Osteoblast (primary cell): ENCODE measurements around the gene SLC12A5. TPM values are rescaled to one million over a fixed set of nuclear protein-coding genes. Genes with fewer than 3 reads are reported as not detected.

Source experiments
- DNase-seq: peaks from one replicate; pipeline ENCODE4 v3.0.0; 2011; ENCODE audit warnings: low spot score, mixed read lengths; ENCODE audit not compliant: insufficient read length; ENCODE audit errors: missing footprints
- H2AFZ ChIP-seq: 2 replicates; pipeline ENCODE4 v1.6.0; 2011; ENCODE audit warnings: mild to moderate bottlenecking, low read length
- H3K27ac ChIP-seq: 2 replicates; pipeline ENCODE4 v1.5.1; 2011; ENCODE audit warnings: mild to moderate bottlenecking, low read depth, low read length, moderate library complexity
- H3K27me3 ChIP-seq: 2 replicates; pipeline ENCODE4 v1.6.0; 2012; ENCODE audit warnings: mild to moderate bottlenecking, control low read depth, inconsistent platforms, low read length, moderate library complexity; ENCODE audit not compliant: insufficient read depth
- H3K36me3 ChIP-seq: 2 replicates; pipeline ENCODE4 v1.5.1; 2011; ENCODE audit warnings: mild to moderate bottlenecking, low read length, control low read depth, moderate library complexity; ENCODE audit not compliant: insufficient read depth
- H3K4me1 ChIP-seq: 2 replicates; pipeline ENCODE4 v1.5.1; 2011; ENCODE audit warnings: mild to moderate bottlenecking, low read length, control low read depth, moderate library complexity; ENCODE audit not compliant: insufficient read depth
- H3K4me2 ChIP-seq: 2 replicates; pipeline ENCODE4 v1.6.0; 2011; ENCODE audit warnings: mild to moderate bottlenecking, low read length; ENCODE audit not compliant: insufficient read depth
- H3K4me3 ChIP-seq: fragments of 200-600 bp; sonication (generic); 3 replicates; pipeline ENCODE4 v1.5.1; 2012; ENCODE audit warnings: mild to moderate bottlenecking, low read length, inconsistent platforms; ENCODE audit not compliant: insufficient read depth
- H3K79me2 ChIP-seq: 2 replicates; pipeline ENCODE4 v1.6.0; 2012; ENCODE audit warnings: mild to moderate bottlenecking, low read length, control low read depth, inconsistent platforms; ENCODE audit not compliant: insufficient read depth
- H3K9me3 ChIP-seq: 2 replicates; pipeline ENCODE4 v1.5.1; 2011; ENCODE audit warnings: low read depth, low read length, control low read depth
- H4K20me1 ChIP-seq: 2 replicates; pipeline ENCODE4 v1.6.0; 2012; ENCODE audit warnings: mild to moderate bottlenecking, low read length, control low read depth; ENCODE audit not compliant: insufficient read depth
- total RNA-seq: library from RNA; depleted of rRNA; stranded (reverse); fragments of >200 nt; gene quantifications from 2 replicates; pipeline ENCODE4 v1.2.3, GENCODE V29; 2012
- TF ChIP-seq, protein P1 (sequence below): IDR thresholded peaks from 2 replicates; pipeline ENCODE4 v1.5.1; 2011; ENCODE audit warnings: mild to moderate bottlenecking, low read depth, low read length, moderate library complexity; ENCODE audit errors: extremely low read depth

SLC12A5 gene
- total RNA-seq, 1 donor = under 0.01 TPM

DNA sequence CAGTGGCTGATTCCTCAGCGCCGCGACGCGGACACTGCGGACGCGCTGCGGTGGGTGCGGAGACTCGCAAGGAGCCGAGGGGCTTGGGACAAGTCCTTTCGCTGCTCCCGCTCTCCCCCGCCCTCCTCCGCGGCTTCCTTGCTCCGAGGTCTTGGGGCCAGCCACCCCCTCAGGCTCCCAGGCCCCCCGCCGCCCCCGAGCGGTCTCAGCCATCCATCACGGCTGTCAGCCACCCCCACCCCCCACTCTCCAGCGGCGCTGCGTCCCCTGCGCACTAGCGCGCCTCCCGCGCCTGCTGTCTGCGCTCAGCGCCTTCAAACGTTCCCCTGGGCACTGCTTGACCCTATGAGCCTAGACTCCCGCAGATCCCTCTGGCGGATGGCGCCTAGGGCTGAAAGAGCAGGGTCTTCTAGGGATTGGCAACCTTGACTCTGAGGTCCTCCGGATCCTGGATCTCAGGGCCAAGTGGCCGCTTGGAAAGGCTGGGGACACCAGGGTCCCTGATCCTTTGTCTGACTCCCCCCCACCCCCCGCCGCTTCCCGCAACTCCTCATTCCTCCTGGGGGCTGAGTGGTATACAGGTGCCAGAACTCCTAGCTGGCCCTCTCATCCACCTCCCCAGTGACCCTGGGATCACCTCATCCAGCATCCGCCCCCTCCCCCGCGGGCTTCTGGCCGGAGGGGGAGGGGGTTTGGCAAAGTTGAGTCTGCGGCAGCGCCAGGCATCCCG is 1.4 kb downstream of the SLC12A5 start:
- peaks cover 4% of the 10 kb centered on the region for H4K20me1 ChIP-seq
- H3K4me3 ChIP-seq = no peak overlapping the region
- no peak overlapping the region for H3K4me2 ChIP-seq
- H3K36me3 ChIP-seq = no peaks in the 10 kb centered on the region
- no peaks in the 10 kb centered on the region for H3K9me3 ChIP-seq
- no peak overlapping the region for H2AFZ ChIP-seq
- DNase-seq = peak; percentile 66
- H3K79me2 ChIP-seq = no peaks in the 10 kb centered on the region
- H3K27me3 ChIP-seq = peaks cover 43% of the 10 kb centered on the region
- TF ChIP-seq, protein P1, sequence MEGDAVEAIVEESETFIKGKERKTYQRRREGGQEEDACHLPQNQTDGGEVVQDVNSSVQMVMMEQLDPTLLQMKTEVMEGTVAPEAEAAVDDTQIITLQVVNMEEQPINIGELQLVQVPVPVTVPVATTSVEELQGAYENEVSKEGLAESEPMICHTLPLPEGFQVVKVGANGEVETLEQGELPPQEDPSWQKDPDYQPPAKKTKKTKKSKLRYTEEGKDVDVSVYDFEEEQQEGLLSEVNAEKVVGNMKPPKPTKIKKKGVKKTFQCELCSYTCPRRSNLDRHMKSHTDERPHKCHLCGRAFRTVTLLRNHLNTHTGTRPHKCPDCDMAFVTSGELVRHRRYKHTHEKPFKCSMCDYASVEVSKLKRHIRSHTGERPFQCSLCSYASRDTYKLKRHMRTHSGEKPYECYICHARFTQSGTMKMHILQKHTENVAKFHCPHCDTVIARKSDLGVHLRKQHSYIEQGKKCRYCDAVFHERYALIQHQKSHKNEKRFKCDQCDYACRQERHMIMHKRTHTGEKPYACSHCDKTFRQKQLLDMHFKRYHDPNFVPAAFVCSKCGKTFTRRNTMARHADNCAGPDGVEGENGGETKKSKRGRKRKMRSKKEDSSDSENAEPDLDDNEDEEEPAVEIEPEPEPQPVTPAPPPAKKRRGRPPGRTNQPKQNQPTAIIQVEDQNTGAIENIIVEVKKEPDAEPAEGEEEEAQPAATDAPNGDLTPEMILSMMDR = no peak
- H3K4me1 ChIP-seq = no peaks in the 10 kb centered on the region
- H3K27ac ChIP-seq = no peak overlapping the region

DNA sequence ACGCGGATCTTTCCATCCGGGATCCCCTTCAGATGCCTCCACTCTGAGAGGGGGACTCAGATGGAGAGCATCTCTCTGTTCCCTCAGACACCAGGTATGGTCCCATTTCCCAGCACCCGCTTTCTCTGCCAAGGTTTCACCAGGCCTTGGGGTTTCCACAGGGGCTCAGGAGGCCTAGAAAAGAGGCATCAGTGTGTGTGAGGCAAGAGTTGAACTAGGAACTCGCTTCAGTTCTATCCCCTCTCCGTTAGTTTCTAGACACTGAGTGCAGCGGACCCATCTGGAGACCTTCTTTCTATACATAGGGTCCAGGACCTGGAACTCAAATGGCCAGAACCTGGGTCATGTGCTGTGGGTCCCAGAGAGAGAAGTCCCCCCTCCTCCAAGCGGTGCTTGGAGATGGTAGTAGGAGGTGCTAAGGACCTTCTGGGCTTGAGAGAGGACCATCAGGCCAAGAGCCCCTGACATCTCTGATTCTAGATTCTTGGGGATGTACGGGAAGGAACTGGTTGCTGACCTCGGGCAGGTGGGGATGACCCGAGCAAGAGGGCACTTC is 2.1 kb downstream of the SLC12A5 start:
- Histone ChIP-seq H3K4me1 (no peaks in the 10 kb centered on the region), H3K9me3 (no peaks in the 10 kb centered on the region), H3K79me2 (no peaks in the 10 kb centered on the region), H4K20me1 (peaks cover 4% of the 10 kb centered on the region), H3K4me3 (no peak overlapping the region), H2AFZ (no peak overlapping the region), H3K36me3 (no peaks in the 10 kb centered on the region), H3K27me3 (peaks cover 43% of the 10 kb centered on the region), H3K4me2 (no peak overlapping the region), H3K27ac (no peak overlapping the region)
- DNase-seq = peak; percentile 62
- TF ChIP-seq, protein P1 = no peak

DNA sequence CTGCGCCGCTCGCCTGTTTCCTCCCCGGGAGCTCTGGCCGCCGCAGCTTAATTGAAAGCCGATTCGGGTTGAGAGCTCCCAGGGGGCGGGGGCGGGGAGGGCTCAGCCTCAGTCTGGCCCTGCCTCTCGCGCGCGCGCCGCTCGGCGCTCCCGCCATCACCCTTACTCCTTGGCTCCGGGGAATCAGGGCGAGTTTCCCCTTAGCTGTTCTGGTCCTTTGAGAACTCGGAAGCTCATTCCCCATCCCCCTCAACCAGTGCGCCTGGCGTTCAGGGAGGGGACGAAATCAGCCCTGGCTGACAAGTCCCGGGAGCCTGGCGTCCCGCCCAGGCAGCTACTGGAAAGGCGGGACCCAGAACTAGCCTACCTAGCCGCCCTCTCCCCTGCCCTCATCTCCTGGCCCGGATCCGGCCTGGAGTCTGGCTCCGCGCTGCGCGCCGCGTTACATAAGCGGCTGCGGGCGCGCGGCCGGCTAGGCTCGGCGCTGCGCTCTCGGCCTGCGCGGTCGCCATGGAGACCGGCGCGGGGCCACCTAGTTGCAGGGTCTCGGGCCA is 2.8 kb downstream of the SLC12A5 start:
- no peak overlapping the region for H2AFZ ChIP-seq
- no peaks in the 10 kb centered on the region for H3K9me3 ChIP-seq
- peaks cover 43% of the 10 kb centered on the region for H3K27me3 ChIP-seq
- H3K4me3 ChIP-seq = no peak overlapping the region
- no peaks in the 10 kb centered on the region for H3K4me1 ChIP-seq
- no peaks in the 10 kb centered on the region for H3K36me3 ChIP-seq
- H4K20me1 ChIP-seq = peaks cover 4% of the 10 kb centered on the region
- H3K79me2 ChIP-seq = no peaks in the 10 kb centered on the region
- H3K27ac ChIP-seq = no peak overlapping the region
- peak; percentile 88 for DNase-seq
- TF ChIP-seq, protein P1 = no peak
- H3K4me2 ChIP-seq = no peak overlapping the region

DNA sequence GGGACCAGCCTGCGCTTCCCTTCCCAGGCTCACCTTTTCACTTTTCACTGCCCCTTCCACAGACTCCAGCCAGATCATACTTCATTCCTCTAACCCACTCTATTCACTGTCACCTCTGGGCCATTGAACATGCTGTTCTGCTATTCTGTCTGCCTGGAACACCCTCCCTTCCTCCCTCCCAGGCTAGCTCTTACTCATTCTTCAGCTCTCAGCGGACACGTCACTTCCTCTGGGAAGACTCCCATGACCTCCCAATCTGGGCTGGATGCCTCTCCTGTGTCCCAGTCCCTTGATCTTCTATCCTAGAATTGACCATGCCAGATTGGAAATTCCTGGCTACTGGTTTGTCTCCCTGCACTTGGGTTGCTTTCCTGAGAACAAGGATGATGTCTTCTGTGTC is 5.0 kb downstream of the SLC12A5 start:
- DNase-seq = peak; percentile 9
- H3K79me2 ChIP-seq = no peaks in the 10 kb centered on the region
- peaks cover 30% of the 10 kb centered on the region for H3K27me3 ChIP-seq

More for the DNA sequence above, 5.0 kb downstream of the SLC12A5 start:
- no peaks in the 10 kb centered on the region for H3K36me3 ChIP-seq
- H3K4me2 ChIP-seq = no peak overlapping the region
- H4K20me1 ChIP-seq = no peaks in the 10 kb centered on the region
- H2AFZ ChIP-seq = no peak overlapping the region
- TF ChIP-seq, protein P1 = no peak
- H3K27ac ChIP-seq = no peak overlapping the region
- no peaks in the 10 kb centered on the region for H3K4me1 ChIP-seq
- H3K4me3 ChIP-seq = no peak overlapping the region
- H3K9me3 ChIP-seq = no peaks in the 10 kb centered on the region
